Measurements from ENCODE around the gene PASK. TPM values are rescaled to one million over a fixed set of nuclear protein-coding genes. Genes with fewer than 3 reads are reported as not detected.

PASK gene
- total and polyA plus RNA-seq, 9 of the 15 experiments (the other 6 are each of a cell fraction or from before 2014, with no cell fraction given) = 1.5 to 30.3 (median 9.9) TPM

DNA sequence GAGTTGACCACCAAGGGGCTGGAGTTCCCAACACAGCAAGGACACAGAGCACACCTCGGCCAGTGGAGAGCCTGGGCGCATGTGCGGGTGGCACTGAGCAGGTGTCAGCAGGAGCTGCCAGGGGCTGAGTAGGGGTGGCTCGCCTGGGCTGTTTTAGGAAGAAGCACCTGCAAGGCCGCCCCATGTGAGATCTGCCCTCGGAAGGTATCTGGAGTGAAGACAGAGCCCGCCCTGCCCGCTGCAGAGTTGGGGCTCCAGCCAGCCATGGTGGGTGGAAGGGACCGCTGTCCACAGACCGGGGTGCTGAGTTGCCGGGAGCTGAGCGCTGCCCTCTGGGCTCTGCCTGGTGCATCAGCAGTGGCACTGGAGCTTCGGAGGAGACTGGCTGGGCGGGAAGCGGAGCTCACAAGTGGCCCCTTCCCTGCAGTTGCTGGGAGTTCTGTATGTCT is 82.4 kb downstream of the PASK start (continued):
- TF ChIP-seq MIER1 (IDR thresholded peaks at IDR 0.05; ENCODE audit: low read depth) (peak; percentile 66; the same call in 1 of the 2 replicates), SMC3 (conservative IDR thresholded peaks at IDR 0.05; ENCODE audit: insufficient read depth, low read depth, low read length) (no peak), FOXK1 (CRISPR knock-in tag; IDR thresholded peaks at IDR 0.05; ENCODE audit: borderline replicate concordance) (no peak), ZNF668 (CRISPR knock-in tag; IDR thresholded peaks at IDR 0.05) (no peak), EHMT2 (IDR thresholded peaks at IDR 0.05) (peak; percentile 44; the same call in 1 of the 2 replicates), RCOR1 (IDR thresholded peaks at IDR 0.05; ENCODE audit: borderline replicate concordance in 1 of 2, low read depth in 2 of 2, low read length in 2 of 2) (no peak), DPF2 (IDR thresholded peaks at IDR 0.05) (no peak), NFXL1 (CRISPR knock-in tag; IDR thresholded peaks at IDR 0.05) (no peak), SIN3A (IDR thresholded peaks at IDR 0.05; ENCODE audit: borderline replicate concordance in 2 of 2, control insufficient read depth in 1 of 2, low read depth in 2 of 2, low read length in 2 of 2) (no peak), SAFB2 (IDR thresholded peaks at IDR 0.05; ENCODE audit: borderline replicate concordance, low read depth, low read length, severe bottlenecking) (no peak), ZNF311 (CRISPR knock-in tag; IDR thresholded peaks at IDR 0.05) (no peak), GTF2E2 (tag; IDR thresholded peaks at IDR 0.05) (no peak), RNF2 (IDR thresholded peaks at IDR 0.05) (no peak)
- TF ChIP-seq, protein P1, sequence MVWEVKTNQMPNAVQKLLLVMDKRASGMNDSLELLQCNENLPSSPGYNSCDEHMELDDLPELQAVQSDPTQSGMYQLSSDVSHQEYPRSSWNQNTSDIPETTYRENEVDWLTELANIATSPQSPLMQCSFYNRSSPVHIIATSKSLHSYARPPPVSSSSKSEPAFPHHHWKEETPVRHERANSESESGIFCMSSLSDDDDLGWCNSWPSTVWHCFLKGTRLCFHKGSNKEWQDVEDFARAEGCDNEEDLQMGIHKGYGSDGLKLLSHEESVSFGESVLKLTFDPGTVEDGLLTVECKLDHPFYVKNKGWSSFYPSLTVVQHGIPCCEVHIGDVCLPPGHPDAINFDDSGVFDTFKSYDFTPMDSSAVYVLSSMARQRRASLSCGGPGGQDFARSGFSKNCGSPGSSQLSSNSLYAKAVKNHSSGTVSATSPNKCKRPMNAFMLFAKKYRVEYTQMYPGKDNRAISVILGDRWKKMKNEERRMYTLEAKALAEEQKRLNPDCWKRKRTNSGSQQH (CRISPR knock-in tag; IDR thresholded peaks at IDR 0.05) = no peak
- TF ChIP-seq, protein P2, sequence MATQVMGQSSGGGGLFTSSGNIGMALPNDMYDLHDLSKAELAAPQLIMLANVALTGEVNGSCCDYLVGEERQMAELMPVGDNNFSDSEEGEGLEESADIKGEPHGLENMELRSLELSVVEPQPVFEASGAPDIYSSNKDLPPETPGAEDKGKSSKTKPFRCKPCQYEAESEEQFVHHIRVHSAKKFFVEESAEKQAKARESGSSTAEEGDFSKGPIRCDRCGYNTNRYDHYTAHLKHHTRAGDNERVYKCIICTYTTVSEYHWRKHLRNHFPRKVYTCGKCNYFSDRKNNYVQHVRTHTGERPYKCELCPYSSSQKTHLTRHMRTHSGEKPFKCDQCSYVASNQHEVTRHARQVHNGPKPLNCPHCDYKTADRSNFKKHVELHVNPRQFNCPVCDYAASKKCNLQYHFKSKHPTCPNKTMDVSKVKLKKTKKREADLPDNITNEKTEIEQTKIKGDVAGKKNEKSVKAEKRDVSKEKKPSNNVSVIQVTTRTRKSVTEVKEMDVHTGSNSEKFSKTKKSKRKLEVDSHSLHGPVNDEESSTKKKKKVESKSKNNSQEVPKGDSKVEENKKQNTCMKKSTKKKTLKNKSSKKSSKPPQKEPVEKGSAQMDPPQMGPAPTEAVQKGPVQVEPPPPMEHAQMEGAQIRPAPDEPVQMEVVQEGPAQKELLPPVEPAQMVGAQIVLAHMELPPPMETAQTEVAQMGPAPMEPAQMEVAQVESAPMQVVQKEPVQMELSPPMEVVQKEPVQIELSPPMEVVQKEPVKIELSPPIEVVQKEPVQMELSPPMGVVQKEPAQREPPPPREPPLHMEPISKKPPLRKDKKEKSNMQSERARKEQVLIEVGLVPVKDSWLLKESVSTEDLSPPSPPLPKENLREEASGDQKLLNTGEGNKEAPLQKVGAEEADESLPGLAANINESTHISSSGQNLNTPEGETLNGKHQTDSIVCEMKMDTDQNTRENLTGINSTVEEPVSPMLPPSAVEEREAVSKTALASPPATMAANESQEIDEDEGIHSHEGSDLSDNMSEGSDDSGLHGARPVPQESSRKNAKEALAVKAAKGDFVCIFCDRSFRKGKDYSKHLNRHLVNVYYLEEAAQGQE (IDR thresholded peaks at IDR 0.05; ENCODE audit: borderline replicate concordance) = peak; percentile 86
- TF ChIP-seq, protein P2 (CRISPR knock-in tag; IDR thresholded peaks at IDR 0.05; ENCODE audit: low read depth) = 0 out of 2 replicates have a peak, but pooled peaks have one; percentile 54
- TF ChIP-seq, protein P3, sequence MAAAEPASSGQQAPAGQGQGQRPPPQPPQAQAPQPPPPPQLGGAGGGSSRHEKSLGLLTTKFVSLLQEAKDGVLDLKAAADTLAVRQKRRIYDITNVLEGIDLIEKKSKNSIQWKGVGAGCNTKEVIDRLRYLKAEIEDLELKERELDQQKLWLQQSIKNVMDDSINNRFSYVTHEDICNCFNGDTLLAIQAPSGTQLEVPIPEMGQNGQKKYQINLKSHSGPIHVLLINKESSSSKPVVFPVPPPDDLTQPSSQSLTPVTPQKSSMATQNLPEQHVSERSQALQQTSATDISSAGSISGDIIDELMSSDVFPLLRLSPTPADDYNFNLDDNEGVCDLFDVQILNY (CRISPR knock-in tag; IDR thresholded peaks at IDR 0.05) = no peak
